ENCODE measurements around the gene WFIKKN1. TPM values are rescaled to one million over a fixed set of nuclear protein-coding genes. Genes with fewer than 3 reads are reported as not detected.

Gene WFIKKN1
- polyA plus RNA-seq, 10 donors, result 0.18 to 0.79 (median 0.40) TPM

DNA sequence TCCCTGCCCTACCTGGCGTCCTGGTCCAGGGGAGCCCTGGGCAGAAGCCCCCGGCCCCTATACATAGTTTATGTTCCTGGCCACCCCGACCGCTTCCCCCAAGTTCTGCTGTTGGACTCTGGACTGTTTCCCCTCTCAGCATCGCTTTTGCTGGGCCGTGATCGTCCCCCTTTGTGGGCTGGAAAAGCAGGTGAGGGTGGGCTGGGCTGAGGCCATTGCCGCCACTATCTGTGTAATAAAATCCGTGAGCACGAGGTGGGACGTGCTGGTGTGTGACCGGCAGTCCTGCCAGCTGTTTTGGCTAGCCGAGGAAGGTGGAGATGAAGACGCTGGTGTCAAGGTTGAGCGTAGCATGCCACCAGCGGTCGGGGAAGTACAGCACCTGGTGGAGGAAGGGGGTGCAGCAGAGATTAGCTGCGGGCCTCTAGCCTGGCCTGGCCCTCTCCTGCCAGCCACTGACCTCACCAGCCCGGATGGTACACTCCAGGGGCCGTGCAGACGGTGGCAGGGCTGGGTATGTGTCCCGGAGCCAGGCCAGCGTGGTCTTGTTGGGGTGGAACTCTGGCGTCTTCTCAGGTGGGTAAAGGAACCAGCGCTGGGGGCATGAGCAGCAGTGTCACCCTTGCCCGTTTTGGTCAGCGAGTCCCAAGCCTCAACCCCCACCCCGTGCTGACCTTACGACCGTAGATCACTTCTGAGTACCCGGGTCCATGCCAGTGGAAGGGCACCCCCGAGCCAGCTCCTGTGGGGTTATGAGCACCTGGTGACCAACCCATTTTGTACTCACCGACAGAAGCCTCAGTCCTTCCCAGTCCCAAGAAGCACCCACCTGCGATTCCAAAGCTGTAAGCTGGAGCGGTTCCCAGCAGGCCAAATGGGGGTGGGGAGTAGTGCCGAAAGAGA is 52.0 kb downstream of the WFIKKN1 start:
- no peak for DNase-seq

DNA sequence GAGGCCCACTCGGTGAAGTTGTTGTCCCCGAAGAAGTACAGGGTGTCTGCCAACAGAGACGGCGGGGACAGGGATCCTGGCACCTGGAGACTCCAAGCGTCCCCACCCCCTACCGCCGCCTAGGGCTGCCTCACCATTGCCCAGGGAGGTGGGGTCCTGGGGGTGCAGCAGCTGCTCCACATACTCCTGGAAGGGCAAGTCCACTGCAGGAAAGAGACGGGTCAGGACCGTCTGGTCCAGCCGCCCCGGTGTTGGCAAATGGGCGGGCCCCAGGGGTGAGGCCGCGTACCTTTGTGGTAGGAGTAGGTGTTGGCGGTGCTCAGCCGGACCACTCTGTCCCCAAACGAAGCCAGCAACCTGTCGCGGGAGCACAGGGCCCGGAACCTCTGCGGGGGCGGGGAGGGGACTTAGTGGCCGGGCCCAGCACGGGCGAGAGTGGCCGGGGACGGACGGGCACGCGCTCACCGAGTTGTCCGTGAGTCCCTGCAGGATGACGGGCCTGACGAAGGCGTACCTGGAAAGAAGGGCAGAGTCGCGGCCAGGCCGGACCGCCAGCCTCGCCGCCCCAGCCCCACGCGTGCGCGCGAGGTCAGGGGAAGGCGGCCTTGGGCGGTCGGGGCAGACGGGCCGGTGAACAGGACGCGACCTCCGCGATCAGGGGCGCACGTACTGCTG is 52.7 kb downstream of the WFIKKN1 start:
- no peak for DNase-seq

Other genes with a start within 250 kb of the WFIKKN1 start
- gene PGAP6, start 249.0 kb upstream of the WFIKKN1 start, polyA plus RNA-seq (ENCODE audit: insufficient read length in 10 of 10), result 10 to 100 TPM; 22.0 to 30.2 (median 24.0) TPM
- gene NME4, start 233.8 kb upstream of the WFIKKN1 start, polyA plus RNA-seq (ENCODE audit: insufficient read length in 10 of 10), result 100 to 1,000 TPM in 1 of 10 donors, 10 to 100 TPM in 9; 63.6 to 121 (median 73.5) TPM
- 10 to 100 TPM in 6 of 10 donors, 1 to 10 TPM in 4; 6.2 to 17.1 (median 10.6) TPM for gene DECR2, start 229.1 kb upstream of the WFIKKN1 start, polyA plus RNA-seq (ENCODE audit: insufficient read length in 10 of 10)
- gene RAB11FIP3, start 205.3 kb upstream of the WFIKKN1 start, polyA plus RNA-seq (ENCODE audit: insufficient read length in 10 of 10), result 10 to 100 TPM; 20.3 to 33.9 (median 28.5) TPM
- gene CAPN15, start 103.3 kb upstream of the WFIKKN1 start, polyA plus RNA-seq (ENCODE audit: insufficient read length in 10 of 10), result 10 to 100 TPM; 14.3 to 30.0 (median 24.0) TPM
- gene PRR35, start 70.6 kb upstream of the WFIKKN1 start, polyA plus RNA-seq (ENCODE audit: insufficient read length in 10 of 10), result under 1 TPM in 5 of 10 donors, not detected in 5; 0.09 to 0.25 (median 0.12) TPM
- gene NHLRC4, start 64.0 kb upstream of the WFIKKN1 start, polyA plus RNA-seq (ENCODE audit: insufficient read length in 10 of 10), result 1 to 10 TPM in 5 of 10 donors, under 1 TPM in 5; 0.77 to 1.5 (median 0.98) TPM
- 10 to 100 TPM; 12.5 to 25.3 (median 16.8) TPM for gene PIGQ, start 61.0 kb upstream of the WFIKKN1 start, polyA plus RNA-seq (ENCODE audit: insufficient read length in 10 of 10)
- gene RAB40C, start 40.9 kb upstream of the WFIKKN1 start, polyA plus RNA-seq (ENCODE audit: insufficient read length in 10 of 10), result 10 to 100 TPM in 8 of 10 donors, 1 to 10 TPM in 2; 8.9 to 15.7 (median 10.8) TPM
- gene METTL26, start 5.3 kb downstream of the WFIKKN1 start, polyA plus RNA-seq (ENCODE audit: insufficient read length in 10 of 10), result 10 to 100 TPM; 28.0 to 61.3 (median 40.0) TPM
- gene MCRIP2, start 10.8 kb downstream of the WFIKKN1 start, polyA plus RNA-seq (ENCODE audit: insufficient read length in 10 of 10), result 10 to 100 TPM in 4 of 10 donors, 1 to 10 TPM in 6; 8.0 to 12.5 (median 9.8) TPM
- gene WDR90, start 18.4 kb downstream of the WFIKKN1 start, polyA plus RNA-seq (ENCODE audit: insufficient read length in 10 of 10), result 10 to 100 TPM; 10.7 to 26.2 (median 17.5) TPM
- gene RHOT2, start 37.1 kb downstream of the WFIKKN1 start, polyA plus RNA-seq (ENCODE audit: insufficient read length in 10 of 10), result 10 to 100 TPM; 34.3 to 74.1 (median 54.4) TPM
- 1 to 10 TPM in 8 of 10 donors, under 1 TPM in 2; 0.85 to 1.8 (median 1.2) TPM for gene RHBDL1, start 44.7 kb downstream of the WFIKKN1 start, polyA plus RNA-seq (ENCODE audit: insufficient read length in 10 of 10)
- 100 to 1,000 TPM in 4 of 10 donors, 10 to 100 TPM in 6; 73.3 to 119 (median 98.5) TPM for gene STUB1, start 49.4 kb downstream of the WFIKKN1 start, polyA plus RNA-seq (ENCODE audit: insufficient read length in 10 of 10)
- 10 to 100 TPM; 23.1 to 41.3 (median 29.5) TPM for gene JMJD8, start 53.3 kb downstream of the WFIKKN1 start, polyA plus RNA-seq (ENCODE audit: insufficient read length in 10 of 10)
- gene WDR24, start 59.4 kb downstream of the WFIKKN1 start, polyA plus RNA-seq (ENCODE audit: insufficient read length in 10 of 10), result 1 to 10 TPM; 5.0 to 8.6 (median 7.1) TPM
- gene FBXL16, start 74.8 kb downstream of the WFIKKN1 start, polyA plus RNA-seq (ENCODE audit: insufficient read length in 10 of 10), result 1 to 10 TPM in 2 of 10 donors, under 1 TPM in 8; 0.22 to 1.1 (median 0.44) TPM
- 10 to 100 TPM; 18.5 to 34.8 (median 27.3) TPM for gene METRN, start 84.1 kb downstream of the WFIKKN1 start, polyA plus RNA-seq (ENCODE audit: insufficient read length in 10 of 10)
- 10 to 100 TPM in 6 of 10 donors, 1 to 10 TPM in 4; 6.4 to 18.5 (median 12.9) TPM for gene ANTKMT, start 90.2 kb downstream of the WFIKKN1 start, polyA plus RNA-seq (ENCODE audit: insufficient read length in 10 of 10)
- gene CCDC78, start 95.5 kb downstream of the WFIKKN1 start, polyA plus RNA-seq (ENCODE audit: insufficient read length in 10 of 10), result 1 to 10 TPM in 4 of 10 donors, under 1 TPM in 6; 0.59 to 2.1 (median 0.96) TPM
- gene HAGHL, start 96.1 kb downstream of the WFIKKN1 start, polyA plus RNA-seq (ENCODE audit: insufficient read length in 10 of 10), result 1 to 10 TPM; 1.3 to 6.8 (median 2.0) TPM
- 10 to 100 TPM; 11.4 to 17.5 (median 15.0) TPM for gene CIAO3, start 110.0 kb downstream of the WFIKKN1 start, polyA plus RNA-seq (ENCODE audit: insufficient read length in 10 of 10)
- gene MSLN, start 129.7 kb downstream of the WFIKKN1 start, polyA plus RNA-seq (ENCODE audit: insufficient read length in 10 of 10), result 1 to 10 TPM in 2 of 10 donors, under 1 TPM in 8; 0.28 to 3.8 (median 0.55) TPM
- gene RPUSD1, start 157.4 kb downstream of the WFIKKN1 start, polyA plus RNA-seq (ENCODE audit: insufficient read length in 10 of 10), result 10 to 100 TPM in 2 of 10 donors, 1 to 10 TPM in 8; 6.8 to 13.7 (median 9.0) TPM
- gene CHTF18, start 157.6 kb downstream of the WFIKKN1 start, polyA plus RNA-seq (ENCODE audit: insufficient read length in 10 of 10), result 10 to 100 TPM in 9 of 10 donors, 1 to 10 TPM in 1; 9.3 to 20.5 (median 14.5) TPM
- gene GNG13, start 169.7 kb downstream of the WFIKKN1 start, polyA plus RNA-seq (ENCODE audit: insufficient read length in 10 of 10), result under 1 TPM in 1 of 10 donors, not detected in 9; 0.16 TPM

All from muscle of back (tissue), 11 donors.